Activated naive CD4-positive, alpha-beta T cell treated with Interleukin-2 at 50 U/mL for 16 hours (primary cell): Measurements from ENCODE around the gene EEIG1.

Experiments used
- DNase-seq: peaks from one replicate; pipeline ENCODE4 v3.0.0-alpha.2; 2020

The EEIG1 gene

GRCh38 chr9:127999461-127999860 lies 18.7 kb upstream of the EEIG1 start:
- no peak for DNase-seq

- DNase-seq, result no peak
Observed at GRCh38 chr9:127993721-127994120, 12.9 kb upstream of the EEIG1 start.

GRCh38 chr9:127991757-127992274 lies 11.0 kb upstream of the EEIG1 start:
- no peak for DNase-seq

- no peak for DNase-seq
Observed at GRCh38 chr9:127991017-127991756, 10.4 kb upstream of the EEIG1 start.

- DNase-seq, result no peak
Observed at GRCh38 chr9:127990554-127990953, 9.8 kb upstream of the EEIG1 start.

- no peak for DNase-seq
Observed at GRCh38 chr9:127989094-127989493, 8.3 kb upstream of the EEIG1 start.

- DNase-seq, result no peak
Observed at GRCh38 chr9:127987103-127987614, 6.4 kb upstream of the EEIG1 start.

- DNase-seq, result no peak
Observed at GRCh38 chr9:127985011-127985410, 4.2 kb upstream of the EEIG1 start.

- no peak for DNase-seq
Observed at GRCh38 chr9:127983847-127984289, 3.1 kb upstream of the EEIG1 start.

GRCh38 chr9:127982912-127983311 lies 2.1 kb upstream of the EEIG1 start:
- no peak for DNase-seq

- DNase-seq, result no peak
Observed at GRCh38 chr9:127981559-127982121, 851 bp upstream of the EEIG1 start.

GRCh38 chr9:127980060-127980705 lies 606 bp downstream of the EEIG1 start:
- peak; percentile 49 for DNase-seq

GRCh38 chr9:127979333-127980059 lies 1.3 kb downstream of the EEIG1 start:
- DNase-seq, result no peak

GRCh38 chr9:127979015-127979332 lies 1.8 kb downstream of the EEIG1 start:
- no peak for DNase-seq

- DNase-seq, result no peak
Observed at GRCh38 chr9:127977884-127978647, 2.7 kb downstream of the EEIG1 start.

- peak; percentile 52 for DNase-seq
Observed at GRCh38 chr9:127977009-127977883, 3.5 kb downstream of the EEIG1 start.

GRCh38 chr9:127976498-127976897 lies 4.3 kb downstream of the EEIG1 start:
- no peak for DNase-seq

GRCh38 chr9:127975376-127976315 lies 5.1 kb downstream of the EEIG1 start:
- DNase-seq, result no peak

- DNase-seq, result no peak
Observed at GRCh38 chr9:127974769-127975261, 6.0 kb downstream of the EEIG1 start.
